GM12878 (cell line): ENCODE results near the gene RNF31. TPM values are rescaled to one million over a fixed set of nuclear protein-coding genes. Genes with fewer than 3 reads are reported as not detected.
A peak's percentile ranks its signal among the peaks of the same experiment; 100 is the strongest.

ENCODE experiments used
- ATF7 ChIP-seq: fragments of 450-650 bp; IDR thresholded peaks from 2 replicates; pipeline ENCODE4 v1.6.1; 2016; ENCODE audit warnings: low read depth, mild to moderate bottlenecking
- BMI1 ChIP-seq: fragments of 450-650 bp; IDR thresholded peaks from 2 replicates; pipeline ENCODE4 v1.6.1; 2016; ENCODE audit warnings: mild to moderate bottlenecking, moderate library complexity, borderline replicate concordance
- CBX3 ChIP-seq: fragments of 200-600 bp; sonication (generic); IDR thresholded peaks from 2 replicates; pipeline ENCODE4 v1.6.1; 2016; ENCODE audit warnings: low read depth, borderline replicate concordance
- CHD1 ChIP-seq: IDR thresholded peaks from 2 replicates; pipeline ENCODE4 v1.6.1; 2012; ENCODE audit warnings: low read depth, low read length, improper control_type of control experiment
- EED ChIP-seq: sonication (generic); IDR thresholded peaks from 2 replicates; pipeline ENCODE4 v1.6.1; 2016; ENCODE audit warnings: antibody characterized with exemption, low read depth
- HDAC2 ChIP-seq: fragments of 200-600 bp; sonication (generic); IDR thresholded peaks from 2 replicates; pipeline ENCODE4 v1.6.1; 2017
- HDGF ChIP-seq: fragments of 450-650 bp; IDR thresholded peaks from 2 replicates; pipeline ENCODE4 v1.6.1; 2016; ENCODE audit warnings: antibody characterized with exemption
- IRF4 ChIP-seq: IDR thresholded peaks from 2 replicates; pipeline ENCODE4 v1.6.1; 2011; ENCODE audit warnings: low read depth, low read length
- JUND ChIP-seq: IDR thresholded peaks from 2 replicates; pipeline ENCODE4 v1.6.1; 2012; ENCODE audit warnings: low read depth, mild to moderate bottlenecking, low read length, improper control_type of control experiment, moderate library complexity
- KDM1A ChIP-seq: fragments of 200-600 bp; sonication (generic); IDR thresholded peaks from 2 replicates; pipeline ENCODE4 v1.6.1; 2016; ENCODE audit warnings: borderline replicate concordance
- KLF5 ChIP-seq: fragments of 450-650 bp; IDR thresholded peaks from 2 replicates; pipeline ENCODE4 v1.6.1; 2014; ENCODE audit warnings: mild to moderate bottlenecking; ENCODE audit not compliant: partially characterized antibody
- MEF2A ChIP-seq: IDR thresholded peaks from 2 replicates; pipeline ENCODE4 v1.6.1; 2011; ENCODE audit warnings: low read depth, mild to moderate bottlenecking, low read length, moderate library complexity; ENCODE audit not compliant: insufficient read depth
- MTA3 ChIP-seq: IDR thresholded peaks from 2 replicates; pipeline ENCODE4 v1.6.1; 2012; ENCODE audit warnings: low read length, inconsistent platforms, borderline replicate concordance
- MXI1 ChIP-seq: fragments of 150-350 bp; IDR thresholded peaks from 2 replicates; pipeline ENCODE4 v1.6.1; 2011; ENCODE audit warnings: low read depth, mild to moderate bottlenecking, inconsistent platforms, low read length, improper control_type of control experiment
- MYC ChIP-seq: IDR thresholded peaks from 2 replicates; pipeline ENCODE4 v1.6.1; 2011; ENCODE audit warnings: mild to moderate bottlenecking, low read length, moderate library complexity, inconsistent platforms; ENCODE audit not compliant: insufficient read depth, insufficient replicate concordance, insufficient read length, severe bottlenecking
- NFYA ChIP-seq: IDR thresholded peaks from 2 replicates; pipeline ENCODE4 v1.6.1; 2011; ENCODE audit warnings: low read depth, mild to moderate bottlenecking, low read length, improper control_type of control experiment, borderline replicate concordance
- NFYB ChIP-seq: IDR thresholded peaks from 2 replicates; pipeline ENCODE4 v1.6.1; 2011; ENCODE audit warnings: low read depth, mild to moderate bottlenecking, low read length, improper control_type of control experiment, moderate library complexity; ENCODE audit not compliant: insufficient read depth
- NR2C1 ChIP-seq: fragments of 450-650 bp; IDR thresholded peaks from 2 replicates; pipeline ENCODE4 v1.6.1; 2017; ENCODE audit warnings: antibody characterized with exemption, mild to moderate bottlenecking, moderate library complexity
- SMAD5 ChIP-seq: IDR thresholded peaks from 2 replicates; pipeline ENCODE4 v1.6.1; 2016; ENCODE audit warnings: antibody characterized with exemption, low read depth
- SPI1 ChIP-seq: IDR thresholded peaks from 2 replicates; pipeline ENCODE4 v1.6.1; 2011; ENCODE audit warnings: low read depth, mild to moderate bottlenecking, low read length, moderate library complexity, borderline replicate concordance; ENCODE audit not compliant: insufficient read depth
- SREBF1 ChIP-seq: IDR thresholded peaks from 2 replicates; pipeline ENCODE4 v1.6.1; 2012; ENCODE audit warnings: mild to moderate bottlenecking, low read length
- SUZ12 ChIP-seq: fragments of 200-600 bp; sonication (generic); IDR thresholded peaks from one replicate; pipeline ENCODE4 v1.6.1; 2018; ENCODE audit warnings: antibody characterized with exemption, mild to moderate bottlenecking; ENCODE audit not compliant: unreplicated experiment
- TBL1XR1 ChIP-seq: IDR thresholded peaks from 2 replicates; pipeline ENCODE4 v1.6.1; 2012; ENCODE audit warnings: low read depth, low read length, improper control_type of control experiment
- TCF7 ChIP-seq: IDR thresholded peaks from 2 replicates; pipeline ENCODE4 v1.6.1; 2014; ENCODE audit warnings: antibody characterized with exemption, borderline replicate concordance
- ZBED1 ChIP-seq: IDR thresholded peaks from 2 replicates; pipeline ENCODE4 v1.6.1; 2016; ENCODE audit warnings: borderline replicate concordance
- ZNF274 ChIP-seq: IDR thresholded peaks from one replicate; pipeline ENCODE4 v1.8.0; 2011; ENCODE audit not compliant: insufficient read length, insufficient read depth
- polyA plus RNA-seq, 11 experiments: library from polyadenylated mRNA; depleted of rRNA in 4 of 11; unstranded in 6 of 11; stranded (reverse) in 5 of 11; fragments of >200 nt; fragmentation: Nextera tagmentation in 4 of 11; fragmentation: Illumina TruSeq in 1 of 11; extraction: Ambion mirVana in 4 of 11; extraction: Trizol in 1 of 11; gene quantifications; 1 replicate in 1 of 11; 2 replicates in 10 of 11; pipeline versions ENCODE4 v1.2.1 to v1.2.3, GENCODE V29; 2011 to 2016; ENCODE audit warnings: inconsistent platforms in 2 of 11, missing spikeins in 2 of 11, low read depth in 1 of 11
- total RNA-seq, 4 experiments: library from RNA; depleted of rRNA in 3 of 4; stranded (reverse); fragments of >200 nt in 3 of 4; fragmentation: Illumina TruSeq in 1 of 4; extraction: Trizol in 1 of 4; gene quantifications; 2 replicates each; pipeline versions ENCODE4 v1.2.1 to v1.2.3, GENCODE V29; 2013 to 2021
- TF ChIP-seq, protein P1 (sequence below): fragments of 450-650 bp; IDR thresholded peaks from 2 replicates; pipeline ENCODE4 v1.6.1; 2018; ENCODE audit warnings: borderline replicate concordance, mild to moderate bottlenecking; ENCODE audit not compliant: partially characterized antibody
- TF ChIP-seq, protein P2 (sequence below): IDR thresholded peaks from 2 replicates; pipeline ENCODE4 v1.6.1; 2012; ENCODE audit warnings: low read depth, low read length, improper control_type of control experiment
- TF ChIP-seq, protein P3 (sequence below): IDR thresholded peaks from 2 replicates; pipeline ENCODE4 v1.6.1; 2011; ENCODE audit warnings: low read depth, low read length, improper control_type of control experiment, borderline replicate concordance

Gene RNF31
- total and polyA plus RNA-seq, 10 of the 15 experiments (the other 5 are each of a cell fraction or from before 2014, with no cell fraction given) = 8.5 to 92.7 (median 52.0) TPM

DNA sequence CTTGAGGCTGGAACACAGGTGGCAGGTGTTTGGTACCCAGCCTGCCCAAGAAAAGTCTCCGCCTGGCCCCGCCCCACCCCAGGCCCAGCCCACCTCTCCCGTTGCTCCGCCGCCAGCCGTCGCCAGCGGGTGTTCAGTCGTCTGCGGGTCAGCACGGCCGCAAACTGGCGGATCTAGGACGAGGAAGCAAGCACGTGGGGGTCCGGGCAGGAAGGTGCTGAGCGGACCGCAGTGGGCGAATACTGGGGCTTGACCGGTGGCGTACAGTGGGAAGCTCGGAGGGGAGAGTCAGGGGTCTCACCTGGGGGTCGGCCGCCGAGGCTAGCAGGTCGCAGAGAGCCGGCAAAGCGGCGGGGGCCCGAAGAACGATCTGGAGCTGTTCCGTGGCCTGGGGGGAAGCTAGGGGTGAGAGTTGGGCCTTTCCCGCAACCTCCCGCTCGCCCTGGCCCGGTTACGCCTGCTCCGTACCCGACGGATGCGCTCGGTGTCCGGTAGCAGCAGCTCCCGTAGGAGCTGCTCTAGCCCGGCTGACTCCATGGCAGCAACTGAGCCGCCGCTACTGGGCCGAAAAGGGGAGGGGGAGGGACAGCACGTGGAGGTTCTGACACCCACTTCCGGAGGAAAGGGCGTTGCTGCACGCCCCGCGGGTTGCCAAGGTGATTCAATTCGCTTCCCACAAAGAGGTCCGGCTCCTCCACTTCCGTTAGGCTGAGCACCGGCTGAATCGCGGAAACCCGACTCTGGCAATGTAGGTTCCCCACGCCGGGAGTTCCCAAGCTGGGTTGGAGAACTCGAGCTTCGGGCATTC lies 41.2 kb downstream of the RNF31 start, which contains the start of gene IPO4 (continued):
- TF ChIP-seq, protein P1, sequence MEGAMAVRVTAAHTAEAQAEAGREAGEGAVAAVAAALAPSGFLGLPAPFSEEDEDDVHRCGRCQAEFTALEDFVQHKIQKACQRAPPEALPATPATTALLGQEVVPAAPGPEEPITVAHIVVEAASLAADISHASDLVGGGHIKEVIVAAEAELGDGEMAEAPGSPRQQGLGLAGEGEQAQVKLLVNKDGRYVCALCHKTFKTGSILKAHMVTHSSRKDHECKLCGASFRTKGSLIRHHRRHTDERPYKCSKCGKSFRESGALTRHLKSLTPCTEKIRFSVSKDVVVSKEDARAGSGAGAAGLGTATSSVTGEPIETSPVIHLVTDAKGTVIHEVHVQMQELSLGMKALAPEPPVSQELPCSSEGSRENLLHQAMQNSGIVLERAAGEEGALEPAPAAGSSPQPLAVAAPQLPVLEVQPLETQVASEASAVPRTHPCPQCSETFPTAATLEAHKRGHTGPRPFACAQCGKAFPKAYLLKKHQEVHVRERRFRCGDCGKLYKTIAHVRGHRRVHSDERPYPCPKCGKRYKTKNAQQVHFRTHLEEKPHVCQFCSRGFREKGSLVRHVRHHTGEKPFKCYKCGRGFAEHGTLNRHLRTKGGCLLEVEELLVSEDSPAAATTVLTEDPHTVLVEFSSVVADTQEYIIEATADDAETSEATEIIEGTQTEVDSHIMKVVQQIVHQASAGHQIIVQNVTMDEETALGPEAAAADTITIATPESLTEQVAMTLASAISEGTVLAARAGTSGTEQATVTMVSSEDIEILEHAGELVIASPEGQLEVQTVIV = peak; percentile 75
- TF ChIP-seq SREBF1 (peak; percentile 55; the same call in 1 of the 2 replicates), EED (peak; percentile 46; the same call in 1 of the 2 replicates), JUND (no peak), HDGF (no peak), TCF7 (peak; percentile 65; the same call in 1 of the 2 replicates), MYC (peak; percentile 88), NFYB (no peak), SPI1 (no peak), NFYA (no peak), KDM1A (no peak), MEF2A (peak; percentile 79), CBX3 (no peak), NR2C1 (peak; percentile 89), ZBED1 (peak; percentile 38; the same call in 1 of the 2 replicates), TBL1XR1 (peak; percentile 94), SMAD5 (peak; percentile 54), KLF5 (no peak), MXI1 (peak; percentile 100), BMI1 (peak; percentile 97), SUZ12 (no peak), ATF7 (peak; percentile 55; the same call in 1 of the 2 replicates), MTA3 (no peak), ZNF274 (no peak), HDAC2 (no peak), CHD1 (no peak), IRF4 (peak; percentile 89)
- TF ChIP-seq, protein P2, sequence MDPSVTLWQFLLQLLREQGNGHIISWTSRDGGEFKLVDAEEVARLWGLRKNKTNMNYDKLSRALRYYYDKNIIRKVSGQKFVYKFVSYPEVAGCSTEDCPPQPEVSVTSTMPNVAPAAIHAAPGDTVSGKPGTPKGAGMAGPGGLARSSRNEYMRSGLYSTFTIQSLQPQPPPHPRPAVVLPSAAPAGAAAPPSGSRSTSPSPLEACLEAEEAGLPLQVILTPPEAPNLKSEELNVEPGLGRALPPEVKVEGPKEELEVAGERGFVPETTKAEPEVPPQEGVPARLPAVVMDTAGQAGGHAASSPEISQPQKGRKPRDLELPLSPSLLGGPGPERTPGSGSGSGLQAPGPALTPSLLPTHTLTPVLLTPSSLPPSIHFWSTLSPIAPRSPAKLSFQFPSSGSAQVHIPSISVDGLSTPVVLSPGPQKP = peak; percentile 98
- TF ChIP-seq, protein P3, sequence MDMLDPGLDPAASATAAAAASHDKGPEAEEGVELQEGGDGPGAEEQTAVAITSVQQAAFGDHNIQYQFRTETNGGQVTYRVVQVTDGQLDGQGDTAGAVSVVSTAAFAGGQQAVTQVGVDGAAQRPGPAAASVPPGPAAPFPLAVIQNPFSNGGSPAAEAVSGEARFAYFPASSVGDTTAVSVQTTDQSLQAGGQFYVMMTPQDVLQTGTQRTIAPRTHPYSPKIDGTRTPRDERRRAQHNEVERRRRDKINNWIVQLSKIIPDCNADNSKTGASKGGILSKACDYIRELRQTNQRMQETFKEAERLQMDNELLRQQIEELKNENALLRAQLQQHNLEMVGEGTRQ = peak; percentile 82
